ENCODE measurements around the gene NR2E1.

The NR2E1 gene

DNA sequence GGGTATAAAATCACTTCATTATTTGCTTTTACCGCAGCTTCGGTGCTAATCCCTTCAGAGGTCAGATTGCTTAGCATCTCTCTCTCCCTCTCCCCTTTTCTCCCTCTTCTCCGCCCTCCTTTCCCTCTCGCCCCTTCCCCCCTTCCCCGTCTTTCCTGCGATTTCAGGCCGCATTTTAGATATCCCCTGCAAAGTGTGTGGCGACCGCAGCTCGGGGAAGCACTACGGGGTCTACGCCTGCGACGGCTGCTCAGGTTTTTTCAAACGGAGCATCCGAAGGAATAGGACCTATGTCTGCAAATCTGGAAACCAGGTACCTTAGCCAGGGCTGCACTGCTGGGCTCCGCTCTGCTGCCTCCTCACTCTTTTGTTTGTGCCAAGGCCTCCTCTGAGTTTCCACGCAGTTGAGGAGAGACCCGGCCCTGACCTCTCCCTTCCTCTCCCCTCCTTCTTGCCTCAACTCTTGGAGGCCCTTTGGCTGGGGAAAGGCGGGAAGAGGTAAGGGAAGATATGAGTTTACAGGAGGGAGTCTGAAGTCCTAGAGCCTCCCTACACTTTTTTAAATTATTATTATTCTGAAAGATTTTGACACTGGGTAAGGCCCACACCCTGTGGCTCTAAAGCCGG is 5.6 kb downstream of the NR2E1 start:
- no peak overlapping the region for H3K4me3 ChIP-seq (ENCODE audit: low read depth, low read length)
- DNase-seq (ENCODE audit: low read depth) = no peak
- no peak for TF ChIP-seq CTCF (IDR thresholded peaks at IDR 0.05; ENCODE audit: low read depth, low read length, missing control alignments)
- in situ Hi-C loops (cut with HindIII; ENCODE audit: low sequenced_read_pairs) = no loop called here

- TF ChIP-seq CTCF (IDR thresholded peaks at IDR 0.05; ENCODE audit: low read depth, low read length, missing control alignments) = no peak
- in situ Hi-C loops (cut with HindIII; ENCODE audit: low sequenced_read_pairs) = no loop called here
- no peak for DNase-seq (ENCODE audit: low read depth)
- H3K4me3 ChIP-seq (ENCODE audit: low read depth, low read length) = no peak overlapping the region
Observed at GRCh38 chr6:108171918-108172516, 6.2 kb downstream of the NR2E1 start.

DNA sequence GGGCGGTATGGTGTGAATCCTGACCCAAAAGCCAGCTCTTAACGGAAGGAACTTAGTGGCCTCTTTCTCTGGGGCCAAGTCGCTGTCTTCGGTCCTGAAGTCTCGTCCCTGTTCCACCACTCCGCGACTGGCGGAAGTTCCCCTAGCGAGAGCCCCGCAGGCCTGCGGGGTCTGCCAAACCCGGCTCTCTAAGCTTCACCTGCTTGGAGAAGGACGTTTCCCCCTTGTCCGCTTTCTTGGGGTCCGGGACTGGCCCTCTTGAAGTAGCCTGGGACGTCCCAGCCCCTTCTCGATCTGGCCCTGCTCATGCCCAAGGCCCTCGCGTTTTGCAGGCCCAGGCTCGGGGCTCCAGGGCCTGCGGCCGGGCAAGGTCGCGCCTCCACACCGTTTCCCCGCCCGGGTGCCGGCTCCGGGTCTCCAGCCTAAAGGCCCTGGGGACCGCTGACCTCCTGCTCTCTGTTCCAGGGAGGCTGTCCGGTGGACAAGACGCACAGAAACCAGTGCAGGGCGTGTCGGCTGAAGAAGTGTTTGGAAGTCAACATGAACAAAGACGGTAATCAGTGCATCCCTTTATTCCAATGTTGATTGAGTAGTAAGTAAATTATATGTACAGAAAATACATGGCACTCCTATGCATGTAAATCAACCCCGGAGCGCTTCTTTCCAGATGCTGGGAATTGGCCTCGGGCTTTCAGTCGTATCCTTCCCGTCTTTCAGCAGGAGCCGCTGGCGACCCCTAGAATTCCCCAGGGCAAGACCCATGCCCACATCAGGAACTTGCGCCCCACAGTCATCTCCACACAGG is 8.8 kb downstream of the NR2E1 start:
- no peak overlapping the region for H3K4me3 ChIP-seq (ENCODE audit: low read depth, low read length)
- DNase-seq (ENCODE audit: low read depth) = peak; percentile 5
- in situ Hi-C loops (cut with HindIII; ENCODE audit: low sequenced_read_pairs) = no loop called here
- no peak for TF ChIP-seq CTCF (IDR thresholded peaks at IDR 0.05; ENCODE audit: low read depth, low read length, missing control alignments)

DNA sequence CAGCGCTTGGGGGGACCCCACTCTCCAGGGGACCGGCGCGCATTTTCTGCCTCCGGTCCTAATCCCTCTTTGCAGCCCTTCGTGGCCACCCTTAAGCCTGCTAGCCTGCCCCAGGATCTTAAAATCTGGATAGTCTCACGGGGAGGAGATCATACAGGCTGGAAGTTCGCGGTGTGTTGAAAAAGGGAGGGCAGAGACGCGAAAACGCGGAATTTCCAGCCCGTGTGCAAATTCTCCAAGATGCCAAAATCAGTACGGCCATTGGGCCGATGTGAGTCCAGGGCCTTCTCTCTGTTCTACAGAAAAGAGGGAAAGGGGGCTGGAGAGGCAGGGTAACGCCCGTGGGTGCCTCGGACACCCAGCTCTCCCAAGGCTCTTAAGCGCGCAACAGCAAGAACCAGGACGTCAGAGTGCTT is 9.4 kb downstream of the NR2E1 start:
- TF ChIP-seq CTCF (IDR thresholded peaks at IDR 0.05; ENCODE audit: low read depth, low read length, missing control alignments) = no peak
- in situ Hi-C loops (cut with HindIII; ENCODE audit: low sequenced_read_pairs) = no loop called here
- no peak overlapping the region for H3K4me3 ChIP-seq (ENCODE audit: low read depth, low read length)
- no peak for DNase-seq (ENCODE audit: low read depth)

- no peak overlapping the region for H3K4me3 ChIP-seq (ENCODE audit: low read depth, low read length)
- in situ Hi-C loops (cut with HindIII; ENCODE audit: low sequenced_read_pairs) = no loop called here
- no peak for TF ChIP-seq CTCF (IDR thresholded peaks at IDR 0.05; ENCODE audit: low read depth, low read length, missing control alignments)
- DNase-seq (ENCODE audit: low read depth) = no peak
Observed at GRCh38 chr6:108175592-108176279, 9.9 kb downstream of the NR2E1 start.

Data from astrocyte of the cerebellum (primary cell).